Activated CD4-positive, alpha-beta T cell treated with anti-CD3 and anti-CD28 coated beads for 4 hours (primary cell): ENCODE results near the gene DNM2.
"Not testable (repeated sequence)": the region's sequence is repeated elsewhere in the genome, so short reads cannot be mapped to it uniquely, and the experiment has no call there.

Experiments
- DNase-seq, 2 donors: peaks; one replicate each; pipeline ENCODE4 v3.0.0-alpha.2; 2020

Gene DNM2

GRCh38 chr19:10872546-10873107, 154.7 kb downstream of the DNM2 start:
- peak; percentile 40 to 47 for DNase-seq

- no peak for DNase-seq
Measured at GRCh38 chr19:10874024-10874423, 156.1 kb downstream of the DNM2 start.

- DNase-seq, result no peak
Measured at GRCh38 chr19:10876459-10877240, 158.8 kb downstream of the DNM2 start.

GRCh38 chr19:10877608-10878007, 159.7 kb downstream of the DNM2 start:
- DNase-seq, result not testable (repeated sequence)

- DNase-seq, result no peak
Measured at GRCh38 chr19:10878253-10878652, 160.4 kb downstream of the DNM2 start.
